Amniotic stem cell (primary cell): ENCODE results near the gene ADAMTS4.
"Not testable (repeated sequence)": the region's sequence is repeated elsewhere in the genome, so short reads cannot be mapped to it uniquely, and the experiment has no call there.

Experiments used
- DNase-seq: peaks from one replicate; lab custom pipeline; 2025; lab: John Stamatoyannopoulos, UW

ADAMTS4 gene

GRCh38 chr1:161198897-161199431 lies at the start of gene ADAMTS4:
Gene ADAMTS4, minus strand, starts transcription at chr1:161199054. Its CDS starts 427 bp downstream, at chr1:161198627.
- DNase-seq = peak; percentile 55

GRCh38 chr1:161244888-161245287 lies 46.0 kb upstream of the ADAMTS4 start:
- no peak for DNase-seq

- DNase-seq = no peak
Observed at GRCh38 chr1:161242313-161242712, 43.5 kb upstream of the ADAMTS4 start.

- no peak for DNase-seq
Observed at GRCh38 chr1:161241682-161242081, 42.8 kb upstream of the ADAMTS4 start.

GRCh38 chr1:161238039-161238473 lies 39.2 kb upstream of the ADAMTS4 start, which contains the start of gene NR1I3:
Gene NR1I3, minus strand, starts transcription at chr1:161238203. Its CDS starts 1,638 bp downstream, at chr1:161236565.
- no peak for DNase-seq

- no peak for DNase-seq
Observed at GRCh38 chr1:161235957-161236775, 37.3 kb upstream of the ADAMTS4 start.

GRCh38 chr1:161233102-161233501 lies 34.2 kb upstream of the ADAMTS4 start:
- no peak for DNase-seq

GRCh38 chr1:161230762-161231161 lies 31.9 kb upstream of the ADAMTS4 start:
- DNase-seq = no peak

- no peak for DNase-seq
Observed at GRCh38 chr1:161229896-161230295, 31.0 kb upstream of the ADAMTS4 start.

- DNase-seq = no peak
Observed at GRCh38 chr1:161228032-161228431, 29.2 kb upstream of the ADAMTS4 start.

- peak; percentile 56 for DNase-seq
Observed at GRCh38 chr1:161227196-161227871, 28.5 kb upstream of the ADAMTS4 start.

GRCh38 chr1:161226759-161227158 lies 27.9 kb upstream of the ADAMTS4 start:
- DNase-seq = no peak

- DNase-seq = no peak
Observed at GRCh38 chr1:161226320-161226711, 27.5 kb upstream of the ADAMTS4 start.

- DNase-seq = peak; percentile 98
Observed at GRCh38 chr1:161225534-161226319, 26.9 kb upstream of the ADAMTS4 start, which contains the start of gene TOMM40L. Gene TOMM40L, plus strand, starts transcription at chr1:161226060. Its CDS starts 430 bp downstream, at chr1:161226490.

GRCh38 chr1:161225178-161225533 lies 26.3 kb upstream of the ADAMTS4 start:
- DNase-seq = no peak

GRCh38 chr1:161224695-161225087 lies 25.8 kb upstream of the ADAMTS4 start:
- not testable (repeated sequence) for DNase-seq

GRCh38 chr1:161223805-161224694 lies 25.2 kb upstream of the ADAMTS4 start:
- no peak for DNase-seq

- DNase-seq = no peak
Observed at GRCh38 chr1:161222175-161223019, 23.5 kb upstream of the ADAMTS4 start.

GRCh38 chr1:161220002-161220401 lies 21.1 kb upstream of the ADAMTS4 start:
- DNase-seq = no peak
